B cell (primary cell): ENCODE results near the gene ATP6V0A1. TPM values are rescaled to one million over a fixed set of nuclear protein-coding genes. Genes with fewer than 3 reads are reported as not detected.

ENCODE experiments used
- ATAC-seq: fragments of 200-7000 bp; cut with Tn5 transposase; one replicate; pipeline ENCODE4 v1.10.0; 2021; ENCODE audit warnings: low read depth, mild to moderate bottlenecking, moderate number of reproducible peaks, moderate library complexity
- CTCF ChIA-PET: fragments of 350-600 bp; sonication (Branson Sonifier 250); formaldehyde crosslinking; loops from one replicate; lab custom pipeline; 2021; ENCODE audit warnings: antibody characterized with exemption, inconsistent platforms; lab: Charles Lee
- POLR2A ChIA-PET: fragments of 350-600 bp; sonication (Branson Sonifier 250); formaldehyde crosslinking; loops from one replicate; lab custom pipeline; 2021; ENCODE audit warnings: antibody characterized with exemption; lab: Charles Lee
- DNase-seq: peaks from one replicate; pipeline ENCODE4 v3.0.0; 2013
- H2AFZ ChIP-seq: 2 replicates; pipeline ENCODE4 v1.6.1; 2012; ENCODE audit warnings: mild to moderate bottlenecking, low read depth, low read length; ENCODE audit not compliant: insufficient read depth, poor library complexity, severe bottlenecking
- H3K27ac ChIP-seq, 2 donors: 1 replicate in 1 of 2; 2 replicates in 1 of 2; pipeline ENCODE4 v1.5.1; 2012 to 2013; ENCODE audit warnings: low read length in 2 of 2, mild to moderate bottlenecking in 2 of 2, moderate library complexity in 1 of 2
- H3K27me3 ChIP-seq, 4 experiments: fragments of 200-600 bp in 1 of 4; sonication (generic) in 1 of 4; replicated peaks in 1 of 4; 1 replicate in 2 of 4; 2 replicates in 2 of 4; pipeline versions ENCODE4 v1.6.1 to v1.7.0; 2013 to 2016; ENCODE audit warnings: low read length in 3 of 4, mild to moderate bottlenecking in 2 of 4, mixed read lengths in 1 of 4, moderate library complexity in 1 of 4; ENCODE audit not compliant: insufficient read depth in 4 of 4, control insufficient read depth in 3 of 4; ENCODE audit errors: control extremely low read depth in 1 of 4
- H3K36me3 ChIP-seq, 2 experiments: replicated peaks in 1 of 2; 1 replicate in 1 of 2; 2 replicates in 1 of 2; pipeline versions ENCODE4 v1.6.1 to v1.7.1; 2013; ENCODE audit warnings: low read length in 1 of 2; ENCODE audit not compliant: insufficient read depth in 2 of 2, control insufficient read depth in 1 of 2; ENCODE audit errors: control extremely low read depth in 1 of 2, extremely low read depth in 1 of 2
- H3K4me1 ChIP-seq, 2 donors: fragments of 200-600 bp in 1 of 2; sonication (generic) in 1 of 2; 1 replicate in 1 of 2; 2 replicates in 1 of 2; pipeline versions ENCODE4 v1.5.1 to v1.6.1; 2013 to 2017; ENCODE audit warnings: low read length in 2 of 2; ENCODE audit not compliant: control insufficient read depth in 2 of 2, insufficient read depth in 2 of 2
- H3K4me2 ChIP-seq: replicated peaks from 2 replicates; pipeline ENCODE3; 2012; ENCODE audit warnings: mild to moderate bottlenecking, low read depth, low read length; ENCODE audit not compliant: poor library complexity, severe bottlenecking
- H3K4me3 ChIP-seq, 5 experiments: fragments of 200-600 bp in 1 of 5; sonication (generic) in 1 of 5; 1 replicate in 3 of 5; 2 replicates in 2 of 5; pipeline versions ENCODE4 v1.5.1 to v1.7.0; 2011 to 2016; ENCODE audit warnings: low read length in 4 of 5, mild to moderate bottlenecking in 4 of 5, low read depth in 2 of 5, control low read depth in 1 of 5, moderate library complexity in 1 of 5; ENCODE audit not compliant: insufficient read depth in 1 of 5; ENCODE audit errors: control extremely low read depth in 1 of 5, extremely low read depth in 1 of 5
- H3K79me2 ChIP-seq: fragments of 200-600 bp; sonication (generic); one replicate; pipeline ENCODE4 v1.6.0; 2016; ENCODE audit warnings: low read length; ENCODE audit not compliant: control insufficient read depth, insufficient read depth
- H3K9ac ChIP-seq: fragments of 200-600 bp; sonication (generic); 2 replicates; pipeline ENCODE4 v1.6.1; 2017; ENCODE audit warnings: mild to moderate bottlenecking, low read length, moderate library complexity
- H3K9me3 ChIP-seq, 3 donors: one replicate each; pipeline versions ENCODE4 v1.6.1 to v1.7.1; 2013; ENCODE audit warnings: low read length in 2 of 3; ENCODE audit not compliant: control insufficient read depth in 2 of 3, insufficient read depth in 1 of 3; ENCODE audit errors: control extremely low read depth in 1 of 3
- H4K20me1 ChIP-seq: 2 replicates; pipeline ENCODE4 v1.6.0; 2012; ENCODE audit warnings: mild to moderate bottlenecking, low read length; ENCODE audit not compliant: insufficient read depth, control insufficient read depth, poor library complexity, severe bottlenecking
- H3K27ac Mint-ChIP-seq: one replicate; pipeline ENCODE4 v1.8.0; 2021; ENCODE audit warnings: mixed read lengths
- H3K27me3 Mint-ChIP-seq: one replicate; pipeline ENCODE4 v1.8.0; 2021; ENCODE audit warnings: mixed read lengths
- H3K4me1 Mint-ChIP-seq: one replicate; pipeline ENCODE4 v1.8.0; 2021; ENCODE audit warnings: mixed read lengths
- H3K4me3 Mint-ChIP-seq: one replicate; pipeline ENCODE4 v1.8.0; 2021; ENCODE audit warnings: mixed read lengths
- H3K9me3 Mint-ChIP-seq: one replicate; pipeline ENCODE4 v1.8.0; 2022; ENCODE audit warnings: mixed read lengths; ENCODE audit not compliant: insufficient read depth
- CTCF ChIP-seq: fragments of 200-600 bp; IDR thresholded peaks from one replicate; pipeline ENCODE4 v1.8.0; 2022; ENCODE audit warnings: antibody characterized with exemption, mild to moderate bottlenecking
- EZH2 ChIP-seq: IDR thresholded peaks from 2 replicates; pipeline ENCODE4 v1.6.1; 2012; ENCODE audit warnings: borderline replicate concordance, low read depth, mild to moderate bottlenecking, moderate library complexity, low read length; ENCODE audit not compliant: insufficient read depth, poor library complexity, severe bottlenecking
- WGBS: methylation state at CpG from one replicate; pipeline ENCODE4 v1.1.5; 2013; ENCODE audit warnings: missing lambda C conversion rate; ENCODE audit not compliant: insufficient coverage; 5-methylcytosine and 5-hydroxymethylcytosine counted together
- intact Hi-C: fragments of 100-400 bp; cut with micrococcal nuclease; formaldehyde crosslinking; loops from one replicate; pipeline ENCODE4 v1.10.0; 2022
- polyA plus RNA-seq: library from polyadenylated mRNA; depleted of rRNA; stranded (reverse); fragments of >200 nt; gene quantifications from 2 replicates; pipeline ENCODE4 v1.2.3, GENCODE V29; 2012
- total RNA-seq, 2 donors: library from RNA; stranded (reverse); fragments of 120-200 nt in 1 of 2; gene quantifications; 1 replicate in 1 of 2; 2 replicates in 1 of 2; pipeline versions ENCODE4 v1.2.3 to v1.2.4, GENCODE V29; 2013 to 2022

Gene ATP6V0A1
- total and polyA plus RNA-seq, 2 donors (not counting 1 experiment from before 2014, with no cell fraction given) = 59.1 to 90.9 TPM

- H3K4me2 ChIP-seq = no peak overlapping the region
- POLR2A ChIA-PET = no interaction called here
- H3K27me3 Mint-ChIP-seq = no peaks in the 10 kb centered on the region
- no peak overlapping the region for H3K9ac ChIP-seq
- WGBS = no CpG with 5 or more reads among the region's 2 CpGs
- no peak overlapping the region for H3K4me3 Mint-ChIP-seq
- H3K36me3 ChIP-seq = peaks cover 0 to 25% of the 10 kb centered on the region in 2 experiments
- peaks cover 9 to 19% of the 10 kb centered on the region in 2 donors for H3K4me1 ChIP-seq
- peaks cover 11% of the 10 kb centered on the region for H3K4me1 Mint-ChIP-seq
- H2AFZ ChIP-seq = no peak overlapping the region
- ATAC-seq = no peak
- H4K20me1 ChIP-seq = no peaks in the 10 kb centered on the region
- no peaks in the 10 kb centered on the region for H3K9me3 ChIP-seq
- H3K27me3 ChIP-seq = no peaks in the 10 kb centered on the region
- TF ChIP-seq CTCF (no peak), EZH2 (no peak)
- H3K79me2 ChIP-seq = no peaks in the 10 kb centered on the region
- CTCF ChIA-PET = interaction anchor here (0.5 to 1.9 kb wide), 4 partner anchors 54 to 141 kb away, joined by 3 to 5 read pairs (median 4); no protein-coding TSS in a partner anchor
- H3K27ac Mint-ChIP-seq = no peak overlapping the region
- no peaks in the 10 kb centered on the region for H3K9me3 Mint-ChIP-seq
- H3K27ac ChIP-seq = no peak overlapping the region
- H3K4me3 ChIP-seq = no peak overlapping the region
- intact Hi-C loops = no loop called here
- DNase-seq = no peak
Measured at GRCh38 chr17:42525221-42525620, 66.5 kb downstream of the ATP6V0A1 start.

- Histone ChIP-seq H3K27ac (no peak overlapping the region), H2AFZ (no peak overlapping the region), H3K4me2 (no peak overlapping the region), H3K9ac (no peak overlapping the region), H3K9me3 (no peaks in the 10 kb centered on the region), H3K79me2 (no peaks in the 10 kb centered on the region), H3K36me3 (peaks cover 0 to 22% of the 10 kb centered on the region in 2 experiments), H4K20me1 (no peaks in the 10 kb centered on the region), H3K4me1 (peaks cover 17 to 27% of the 10 kb centered on the region in 2 donors), H3K4me3 (no peak overlapping the region), H3K27me3 (no peaks in the 10 kb centered on the region)
- DNase-seq (no peak), ATAC-seq (no peak)
- ChIA-PET CTCF (interaction anchor here (1.1 to 1.9 kb wide), 2 partner anchors 120 to 553 kb away, joined by 3 to 5 read pairs; no protein-coding TSS in a partner anchor), POLR2A (no interaction called here)
- intact Hi-C loops = no loop called here
- H3K4me3 Mint-ChIP-seq = no peak overlapping the region
- TF ChIP-seq CTCF (no peak), EZH2 (no peak)
- no peaks in the 10 kb centered on the region for H3K9me3 Mint-ChIP-seq
- H3K27ac Mint-ChIP-seq = no peak overlapping the region
- H3K4me1 Mint-ChIP-seq = peaks cover 18% of the 10 kb centered on the region
- H3K27me3 Mint-ChIP-seq = no peaks in the 10 kb centered on the region
- 83% methylated on average over 1 of the region's 6 CpGs for WGBS
Measured at GRCh38 chr17:42526031-42526444, 67.4 kb downstream of the ATP6V0A1 start.
